Activated T-cell treated with anti-CD3 and anti-CD28 coated beads, Interleukin-2, amount 50 U/mL, for 72 hours (primary cell): ENCODE results near the gene LPP. TPM values are rescaled to one million over a fixed set of nuclear protein-coding genes. Genes with fewer than 3 reads are reported as not detected.
A peak's percentile ranks its signal among the peaks of the same experiment; 100 is the strongest.

Experiments
- ATAC-seq, 2 donors: fragments of 150-1000 bp; cut with Tn5 transposase; replicated peaks in 1 of 2; 2 replicates each; pipeline ENCODE4 v1.10.0; 2021; ENCODE audit warnings: moderate library complexity in 2 of 2, mild to moderate bottlenecking in 1 of 2
- DNase-seq, 2 donors: peaks; one replicate each; pipeline ENCODE4 v3.0.0; 2021 to 2022; ENCODE audit warnings: mixed read lengths in 1 of 2
- H3K27ac Mint-ChIP-seq: one replicate; pipeline ENCODE4 v1.8.0; 2022; ENCODE audit warnings: mild to moderate bottlenecking, moderate library complexity, mixed read lengths
- H3K27me3 Mint-ChIP-seq: one replicate; pipeline ENCODE4 v1.8.0; 2022; ENCODE audit warnings: low read depth, mixed read lengths
- H3K36me3 Mint-ChIP-seq, 2 donors: one replicate each; pipeline ENCODE4 v1.8.0; 2022; ENCODE audit warnings: mixed read lengths in 2 of 2, mild to moderate bottlenecking in 1 of 2; ENCODE audit not compliant: insufficient read depth in 2 of 2
- H3K4me1 Mint-ChIP-seq: one replicate; pipeline ENCODE4 v1.8.0; 2022; ENCODE audit warnings: low read depth, mixed read lengths
- H3K4me3 Mint-ChIP-seq, 2 donors: one replicate each; pipeline ENCODE4 v1.8.0; 2022; ENCODE audit warnings: mild to moderate bottlenecking in 2 of 2, mixed read lengths in 2 of 2, moderate library complexity in 2 of 2
- H3K9me3 Mint-ChIP-seq, 2 donors: one replicate each; pipeline ENCODE4 v1.8.0; 2022; ENCODE audit warnings: mixed read lengths in 2 of 2
- total RNA-seq, 2 donors: library from RNA; stranded (reverse); gene quantifications; one replicate each; pipeline ENCODE4 v1.2.3, GENCODE V29; 2022

The LPP gene
- total RNA-seq = 10 to 100 TPM; 50.4 to 67.7 TPM

DNA sequence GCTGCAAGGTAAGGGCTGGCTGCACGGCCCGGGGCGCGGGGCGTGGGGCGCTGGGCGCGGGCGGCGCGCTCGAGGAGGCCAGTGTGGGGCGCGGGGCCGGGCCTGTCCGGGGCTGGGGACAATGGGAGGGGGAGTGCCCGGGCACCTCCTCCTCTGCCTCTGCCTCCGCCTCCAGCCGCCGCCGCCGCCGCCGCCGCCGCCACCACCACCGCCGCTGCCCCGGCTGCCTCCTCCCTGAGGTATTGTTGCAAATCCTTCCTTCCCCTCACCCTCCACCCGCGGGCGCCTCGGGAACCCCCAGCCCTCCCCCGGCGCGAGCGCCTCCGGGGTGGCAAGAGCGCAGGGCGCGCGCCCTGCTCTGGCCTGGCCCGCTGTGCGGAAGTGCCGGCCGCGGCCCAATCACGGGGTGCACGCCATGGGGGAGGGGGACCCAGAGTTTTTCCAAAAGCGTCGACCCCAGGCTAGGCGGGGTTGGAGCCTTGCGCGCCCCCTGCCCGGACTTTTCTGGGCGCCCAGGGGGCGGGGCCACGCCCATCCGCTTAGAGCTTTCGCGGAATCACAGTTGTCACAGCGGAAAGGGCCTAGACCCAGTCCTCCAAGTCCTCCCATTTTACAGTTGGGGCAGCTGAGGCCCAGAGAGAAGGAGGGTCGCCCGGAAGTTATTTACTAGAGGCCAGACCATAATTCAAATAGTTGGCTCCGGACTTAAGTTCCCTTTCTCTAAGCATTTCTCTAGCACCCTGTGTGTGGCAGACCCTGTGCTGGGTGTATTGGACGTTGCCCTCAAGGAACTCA, at the start of gene LPP:
Gene LPP (plus strand): TSS at position 144 of the 795 bp plus-strand sequence. CDS start 251,964 bp downstream, outside the sequence.
- H3K9me3 Mint-ChIP-seq = no peaks in the 10 kb centered on the region
- DNase-seq (peak; percentile 90), ATAC-seq (peak; percentile 81 to 84)
- H3K36me3 Mint-ChIP-seq = peaks cover 0 to 2% of the 10 kb centered on the region in 2 donors
- peak within 1 kb of the TSS; percentile 75 to 94 for H3K4me3 Mint-ChIP-seq
- peak within 1 kb of the TSS; percentile 87 for H3K27ac Mint-ChIP-seq
- H3K27me3 Mint-ChIP-seq = no peaks in the 10 kb centered on the region
- H3K4me1 Mint-ChIP-seq = peaks cover 74% of the 10 kb centered on the region

- no peaks in the 10 kb centered on the region for H3K36me3 Mint-ChIP-seq
- no peak overlapping the region for H3K27ac Mint-ChIP-seq
- DNase-seq (no peak), ATAC-seq (no peak)
- no peaks in the 10 kb centered on the region for H3K4me1 Mint-ChIP-seq
- H3K9me3 Mint-ChIP-seq = peaks cover 4% of the 10 kb centered on the region in 2 donors
- H3K4me3 Mint-ChIP-seq = no peak overlapping the region
- peaks cover 7% of the 10 kb centered on the region for H3K27me3 Mint-ChIP-seq
Observed at GRCh38 chr3:188106006-188106405, 48.0 kb upstream of the LPP start.

- Mint-ChIP-seq H3K36me3 (no peaks in the 10 kb centered on the region), H3K27me3 (peaks cover 7% of the 10 kb centered on the region), H3K4me3 (no peak overlapping the region), H3K27ac (no peak overlapping the region), H3K9me3 (peaks cover 3 to 4% of the 10 kb centered on the region in 2 donors), H3K4me1 (no peaks in the 10 kb centered on the region)
- ATAC-seq = no peak
- DNase-seq = no peak
Observed at GRCh38 chr3:188106454-188106853, 47.5 kb upstream of the LPP start.

DNA sequence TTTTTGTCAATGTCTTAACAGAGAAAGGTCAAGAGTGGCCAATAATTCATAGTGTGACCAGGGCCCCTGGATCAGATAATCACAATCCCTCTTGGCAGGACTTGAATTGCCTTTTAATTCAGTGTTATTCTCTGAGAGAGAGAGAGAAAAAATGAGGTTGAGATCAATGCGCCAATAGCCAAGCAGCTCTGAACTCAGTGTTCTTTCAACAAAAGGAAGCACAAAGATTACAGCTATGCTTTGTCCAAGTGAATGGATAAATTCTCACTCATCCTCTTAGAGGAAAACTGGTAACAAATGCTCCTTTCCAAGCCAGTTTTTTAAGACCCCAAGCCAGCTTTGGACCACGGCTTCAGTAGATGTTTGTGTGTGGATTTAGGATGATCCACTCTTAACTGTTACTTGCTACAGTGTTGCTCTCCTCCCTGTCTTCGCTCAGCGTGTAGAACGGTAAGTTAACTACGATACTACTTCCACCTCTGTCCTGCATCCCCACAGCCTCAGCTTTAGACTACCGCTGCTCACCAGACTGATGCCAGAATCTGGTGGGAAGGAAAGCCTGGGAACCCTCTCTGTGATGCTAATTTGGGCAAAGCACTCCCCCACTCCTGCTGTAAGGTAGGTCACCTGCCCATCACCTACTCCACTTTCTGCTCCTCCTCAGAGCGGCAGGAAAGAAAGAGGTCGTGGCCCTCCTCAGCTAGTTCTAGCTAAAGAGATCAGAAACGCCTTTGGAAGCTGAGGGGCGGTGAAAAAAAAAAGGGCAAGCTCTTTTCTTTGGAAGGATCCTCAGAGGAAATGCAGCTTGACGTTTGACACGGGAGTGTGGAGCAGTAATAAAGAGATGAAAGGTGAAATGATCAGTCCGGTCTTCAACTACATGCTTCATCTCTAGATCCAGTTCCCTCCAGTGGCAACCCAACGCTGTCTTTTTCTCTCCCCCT, 46.8 kb upstream of the LPP start:
- DNase-seq = no peak
- Mint-ChIP-seq H3K36me3 (no peaks in the 10 kb centered on the region), H3K4me3 (no peak overlapping the region), H3K27ac (no peak overlapping the region), H3K4me1 (no peaks in the 10 kb centered on the region), H3K9me3 (peaks cover under 1 to 4% of the 10 kb centered on the region in 2 donors), H3K27me3 (peaks cover 7% of the 10 kb centered on the region)
- ATAC-seq = no peak

- Mint-ChIP-seq H3K27ac (peak overlapping the region; percentile 20), H3K4me3 (no peak overlapping the region), H3K9me3 (peaks cover 0 to 4% of the 10 kb centered on the region in 2 donors), H3K36me3 (no peaks in the 10 kb centered on the region), H3K27me3 (peaks cover 7% of the 10 kb centered on the region), H3K4me1 (no peaks in the 10 kb centered on the region)
- ATAC-seq (no peak), DNase-seq (no peak)
Observed at GRCh38 chr3:188108703-188109412, 45.1 kb upstream of the LPP start.

DNA sequence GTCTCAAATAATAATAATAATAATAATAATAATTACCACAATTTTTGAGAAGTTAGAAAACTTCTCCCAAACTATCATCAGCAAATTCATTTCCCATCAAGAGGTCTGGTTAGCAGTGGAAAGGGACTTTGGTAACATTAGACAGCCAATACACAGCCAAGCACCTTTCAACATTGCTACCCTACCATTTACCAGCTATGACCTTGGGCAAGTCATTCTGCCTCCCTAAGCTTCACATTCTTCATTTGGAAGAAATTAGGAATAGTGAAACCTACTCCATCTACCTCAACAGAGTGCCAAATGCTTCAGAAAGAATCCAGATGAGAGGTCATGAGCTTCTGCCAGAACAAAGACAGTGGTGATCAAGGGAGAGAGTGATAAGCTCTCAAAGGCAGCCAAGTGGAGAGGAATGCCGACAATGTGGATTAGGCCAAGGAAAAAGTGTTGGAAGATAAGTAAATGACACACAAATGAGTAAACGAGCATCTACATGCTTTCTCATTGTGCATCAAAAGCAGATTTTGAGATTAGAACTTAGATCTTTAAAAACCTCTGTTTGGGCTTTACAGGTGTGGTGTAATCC, 42.9 kb upstream of the LPP start:
- peaks cover 0 to 4% of the 10 kb centered on the region in 2 donors for H3K9me3 Mint-ChIP-seq

GRCh38 chr3:188113756-188114155, 40.2 kb upstream of the LPP start:
- Mint-ChIP-seq H3K4me1 (no peaks in the 10 kb centered on the region), H3K36me3 (no peaks in the 10 kb centered on the region), H3K27ac (no peak overlapping the region), H3K9me3 (peaks cover 0 to 4% of the 10 kb centered on the region in 2 donors), H3K4me3 (no peak overlapping the region), H3K27me3 (no peaks in the 10 kb centered on the region)
- no peak for ATAC-seq
- DNase-seq = no peak

More for the DNA sequence above, 42.9 kb upstream of the LPP start:
- Mint-ChIP-seq H3K36me3 (no peaks in the 10 kb centered on the region), H3K4me3 (no peak overlapping the region), H3K4me1 (no peaks in the 10 kb centered on the region), H3K27ac (no peak overlapping the region), H3K27me3 (peaks cover 7% of the 10 kb centered on the region)
- ATAC-seq (no peak), DNase-seq (no peak)

DNA sequence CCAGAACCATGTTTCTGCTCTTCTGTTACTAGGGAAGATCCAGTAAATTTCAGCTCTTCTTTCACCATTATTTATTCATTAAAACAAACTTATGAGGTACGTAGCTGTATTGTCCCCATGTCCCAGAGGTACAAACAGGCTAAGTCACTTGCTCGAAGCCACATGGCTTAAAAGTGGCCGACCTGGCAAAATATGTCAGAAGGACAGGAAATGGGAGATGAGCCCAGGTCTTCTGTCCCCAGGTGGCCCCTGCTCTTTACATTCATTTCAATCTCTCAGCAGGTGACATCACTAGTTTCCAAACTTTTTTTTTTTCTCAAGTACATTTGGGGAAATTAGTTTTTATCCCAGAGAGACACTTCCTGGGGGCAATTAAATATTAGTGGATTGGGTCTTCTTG, 34.1 kb upstream of the LPP start:
- Mint-ChIP-seq H3K36me3 (no peaks in the 10 kb centered on the region), H3K27me3 (no peaks in the 10 kb centered on the region), H3K4me3 (no peak overlapping the region), H3K9me3 (no peaks in the 10 kb centered on the region), H3K4me1 (peaks cover 18% of the 10 kb centered on the region), H3K27ac (no peak overlapping the region)
- no peak for ATAC-seq
- no peak for DNase-seq

- ATAC-seq (no peak), DNase-seq (no peak)
- H3K36me3 Mint-ChIP-seq = no peaks in the 10 kb centered on the region
- no peaks in the 10 kb centered on the region for H3K27me3 Mint-ChIP-seq
- no peaks in the 10 kb centered on the region for H3K9me3 Mint-ChIP-seq
- H3K4me1 Mint-ChIP-seq = peaks cover 18% of the 10 kb centered on the region
- H3K27ac Mint-ChIP-seq = peak overlapping the region; percentile 96
- no peak overlapping the region for H3K4me3 Mint-ChIP-seq
Observed at GRCh38 chr3:188122571-188123169, 31.3 kb upstream of the LPP start.

DNA sequence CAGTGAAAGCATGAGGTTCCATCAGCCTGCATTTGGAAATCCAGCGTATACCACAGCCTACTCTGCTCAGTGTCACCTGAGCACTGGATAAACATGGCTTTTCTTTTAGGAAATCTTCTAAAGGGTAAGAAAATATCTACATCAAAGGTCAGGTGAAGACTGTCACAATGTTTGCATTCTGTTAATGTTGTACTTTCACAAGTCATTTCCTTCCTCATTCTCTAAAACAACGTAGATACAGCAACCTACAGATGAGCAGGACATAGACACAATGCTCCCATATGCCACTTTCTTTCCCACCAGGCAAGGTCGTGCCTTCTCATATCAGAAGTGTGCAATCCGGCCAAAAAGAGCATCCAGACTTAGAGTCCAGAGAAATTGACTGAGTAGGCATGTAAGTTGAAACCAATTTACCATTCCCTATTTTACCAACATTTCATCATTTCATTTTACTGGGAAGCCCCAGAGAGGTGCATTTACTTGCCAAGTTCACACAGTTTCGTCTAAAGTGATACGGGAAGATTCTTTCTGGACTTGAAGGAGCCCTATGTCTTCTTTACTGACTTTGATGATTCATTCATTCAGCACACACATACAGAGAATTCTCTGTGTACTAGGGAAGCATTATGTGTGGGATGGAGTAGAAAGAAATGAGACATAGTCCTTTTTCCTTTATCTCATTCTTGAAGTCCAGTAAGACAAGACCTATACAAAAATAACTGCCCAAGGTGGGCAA, 30.6 kb upstream of the LPP start:
- Mint-ChIP-seq H3K4me1 (peaks cover 18% of the 10 kb centered on the region), H3K4me3 (peak overlapping the region; percentile 36 to 82), H3K27me3 (no peaks in the 10 kb centered on the region), H3K27ac (peak overlapping the region; percentile 96), H3K9me3 (no peaks in the 10 kb centered on the region), H3K36me3 (no peaks in the 10 kb centered on the region)
- ATAC-seq (peak; percentile 87), DNase-seq (no peak)

GRCh38 chr3:188124184-188124583, 29.8 kb upstream of the LPP start:
- Mint-ChIP-seq H3K27me3 (no peaks in the 10 kb centered on the region), H3K4me1 (peaks cover 18% of the 10 kb centered on the region), H3K9me3 (no peaks in the 10 kb centered on the region), H3K36me3 (no peaks in the 10 kb centered on the region), H3K4me3 (peak overlapping the region; percentile 56 to 82), H3K27ac (peak overlapping the region; percentile 96)
- peak; percentile 71 to 74 for ATAC-seq
- no peak for DNase-seq

GRCh38 chr3:188125076-188125475, 28.9 kb upstream of the LPP start:
- Mint-ChIP-seq H3K36me3 (no peaks in the 10 kb centered on the region), H3K27ac (no peak overlapping the region), H3K9me3 (no peaks in the 10 kb centered on the region), H3K4me3 (no peak overlapping the region), H3K27me3 (no peaks in the 10 kb centered on the region), H3K4me1 (peaks cover 18% of the 10 kb centered on the region)
- DNase-seq (no peak), ATAC-seq (no peak)
